Measurements from ENCODE around the gene ERLEC1.
"Not testable (repeated sequence)": the region's sequence is repeated elsewhere in the genome, so short reads cannot be mapped to it uniquely, and the experiment has no call there.

The ERLEC1 gene

GRCh38 chr2:53755121-53755520, 31.7 kb upstream of the ERLEC1 start:
- H3K4me2 ChIP-seq (ENCODE audit: low read length) = no peak overlapping the region
- H3K4me1 ChIP-seq (ENCODE audit: insufficient read depth, low read length, severe bottlenecking) = no peaks in the 10 kb centered on the region
- H3F3A ChIP-seq (ENCODE audit: insufficient read depth, low read length) = peaks cover 4% of the 10 kb centered on the region; the same call in 1 of the 2 replicates
- H4K20me1 ChIP-seq (ENCODE audit: insufficient read depth, low read length) = no peaks in the 10 kb centered on the region
- H3K9me2 ChIP-seq (ENCODE audit: low read depth, low read length) = no peaks in the 10 kb centered on the region
- no peak overlapping the region for H3K9ac ChIP-seq (ENCODE audit: low read length)
- no peaks in the 10 kb centered on the region for H3K79me2 ChIP-seq (ENCODE audit: insufficient read depth, low read length)
- H3K9me3 ChIP-seq (ENCODE audit: low read length) = no peaks in the 10 kb centered on the region
- H3K36me3 ChIP-seq (ENCODE audit: insufficient read depth, low read length) = peaks cover 22% of the 10 kb centered on the region
- TF ChIP-seq CTCF (IDR thresholded peaks at IDR 0.05; ENCODE audit: low read length) (no peak), EZH2 (IDR thresholded peaks at IDR 0.05; ENCODE audit: borderline replicate concordance, low read length) (no peak)
- H3K4me3 ChIP-seq (ENCODE audit: low read depth, low read length, poor library complexity, severe bottlenecking) = no peak overlapping the region
- H3K27ac ChIP-seq (ENCODE audit: low read depth, low read length, poor library complexity, severe bottlenecking) = no peak overlapping the region
- no peak overlapping the region for H2AFZ ChIP-seq (ENCODE audit: low read length)
- no peaks in the 10 kb centered on the region for H3K27me3 ChIP-seq (ENCODE audit: insufficient read depth, low read length)

- Histone ChIP-seq H3K4me1 (ENCODE audit: insufficient read depth, low read length, severe bottlenecking) (no peaks in the 10 kb centered on the region), H4K20me1 (ENCODE audit: insufficient read depth, low read length) (no peaks in the 10 kb centered on the region), H3K9ac (ENCODE audit: low read length) (no peak overlapping the region), H3K27me3 (ENCODE audit: insufficient read depth, low read length) (no peaks in the 10 kb centered on the region), H3F3A (ENCODE audit: insufficient read depth, low read length) (no peaks in the 10 kb centered on the region), H3K27ac (ENCODE audit: low read depth, low read length, poor library complexity, severe bottlenecking) (no peak overlapping the region), H3K9me2 (ENCODE audit: low read depth, low read length) (no peaks in the 10 kb centered on the region), H3K79me2 (ENCODE audit: insufficient read depth, low read length) (no peaks in the 10 kb centered on the region), H3K4me3 (ENCODE audit: low read depth, low read length, poor library complexity, severe bottlenecking) (no peak overlapping the region), H3K4me2 (ENCODE audit: low read length) (no peak overlapping the region), H2AFZ (ENCODE audit: low read length) (no peak overlapping the region), H3K9me3 (ENCODE audit: low read length) (no peaks in the 10 kb centered on the region), H3K36me3 (ENCODE audit: insufficient read depth, low read length) (peaks cover 14% of the 10 kb centered on the region)
- no peak for TF ChIP-seq EZH2 (IDR thresholded peaks at IDR 0.05; ENCODE audit: borderline replicate concordance, low read length)
Measured at GRCh38 chr2:53756644-53757043, 30.2 kb upstream of the ERLEC1 start.

- H3K9me3 ChIP-seq (ENCODE audit: low read length); H3K9ac ChIP-seq (ENCODE audit: low read length); H3K4me3 ChIP-seq (ENCODE audit: low read depth, low read length, poor library complexity, severe bottlenecking); H3K27me3 ChIP-seq (ENCODE audit: insufficient read depth, low read length); H3F3A ChIP-seq (ENCODE audit: insufficient read depth, low read length); H3K9me2 ChIP-seq (ENCODE audit: low read depth, low read length); H2AFZ ChIP-seq (ENCODE audit: low read length); H3K4me1 ChIP-seq (ENCODE audit: insufficient read depth, low read length, severe bottlenecking); H3K79me2 ChIP-seq (ENCODE audit: insufficient read depth, low read length); H4K20me1 ChIP-seq (ENCODE audit: insufficient read depth, low read length); H3K27ac ChIP-seq (ENCODE audit: low read depth, low read length, poor library complexity, severe bottlenecking); H3K4me2 ChIP-seq (ENCODE audit: low read length): not testable (repeated sequence)
- peaks cover 18% of the 10 kb centered on the region for H3K36me3 ChIP-seq (ENCODE audit: insufficient read depth, low read length)
Measured at GRCh38 chr2:53757206-53757605, 29.6 kb upstream of the ERLEC1 start.

DNA sequence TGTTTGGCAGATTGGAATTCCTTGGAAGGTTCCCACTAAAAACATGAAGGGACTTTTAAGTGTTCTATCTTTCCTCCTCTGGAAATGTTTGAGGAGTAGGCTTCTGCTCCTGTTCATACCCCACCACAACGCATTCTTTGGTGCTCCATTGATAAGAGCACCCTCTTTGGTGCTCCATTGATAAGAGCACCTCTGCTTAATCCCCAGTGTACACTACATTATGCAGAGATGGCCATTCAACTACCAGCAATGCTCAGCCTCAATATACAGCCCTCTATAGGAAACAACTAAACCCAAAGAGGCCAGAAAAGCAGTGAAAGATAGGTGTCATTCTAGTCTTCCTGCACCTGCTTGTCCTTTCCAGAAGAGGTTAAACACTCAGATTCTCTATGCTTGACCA, 21.1 kb upstream of the ERLEC1 start:
- Histone ChIP-seq H3K9me3 (ENCODE audit: low read length) (no peaks in the 10 kb centered on the region), H3K9ac (ENCODE audit: low read length) (no peak overlapping the region), H3K27ac (ENCODE audit: low read depth, low read length, poor library complexity, severe bottlenecking) (no peak overlapping the region), H3K4me1 (ENCODE audit: insufficient read depth, low read length, severe bottlenecking) (peaks cover 30% of the 10 kb centered on the region), H3K27me3 (ENCODE audit: insufficient read depth, low read length) (no peaks in the 10 kb centered on the region), H3K4me2 (ENCODE audit: low read length) (no peak overlapping the region), H3K9me2 (ENCODE audit: low read depth, low read length) (no peaks in the 10 kb centered on the region), H3F3A (ENCODE audit: insufficient read depth, low read length) (no peaks in the 10 kb centered on the region), H2AFZ (ENCODE audit: low read length) (no peak overlapping the region), H3K36me3 (ENCODE audit: insufficient read depth, low read length) (peaks cover 40% of the 10 kb centered on the region), H3K79me2 (ENCODE audit: insufficient read depth, low read length) (peaks cover 25% of the 10 kb centered on the region), H3K4me3 (ENCODE audit: low read depth, low read length, poor library complexity, severe bottlenecking) (no peak overlapping the region), H4K20me1 (ENCODE audit: insufficient read depth, low read length) (no peaks in the 10 kb centered on the region)
- TF ChIP-seq EZH2 (IDR thresholded peaks at IDR 0.05; ENCODE audit: borderline replicate concordance, low read length) (no peak), CTCF (IDR thresholded peaks at IDR 0.05; ENCODE audit: low read length) (no peak)

Measured in OCI-LY1 (cell line).